Measurements from ENCODE around the gene CDK5RAP2. TPM values are rescaled to one million over a fixed set of nuclear protein-coding genes. Genes with fewer than 3 reads are reported as not detected.

CDK5RAP2 gene
- total RNA-seq, 1 donor from 2014 or later: 80.0 TPM

GRCh38 chr9:120538339-120538738 lies 41.6 kb downstream of the CDK5RAP2 start:
- no peaks in the 10 kb centered on the region for H3K4me1 Mint-ChIP-seq
- CTCF ChIA-PET: no interaction called here
- POLR2A ChIA-PET: interaction anchor here (0.6 kb wide), 1 partner anchor 15 kb away, joined by 3 read pairs; no protein-coding TSS in a partner anchor
- no peak overlapping the region for H3K27ac Mint-ChIP-seq
- no peak overlapping the region for H3K4me3 Mint-ChIP-seq
- ATAC-seq (ENCODE audit: low read depth): no peak
- H3K36me3 Mint-ChIP-seq (ENCODE audit: low read depth): peaks cover 91% of the 10 kb centered on the region
- intact Hi-C loops (cut with micrococcal nuclease): no loop called here
- DNase-seq: no peak
- no peak for TF ChIP-seq CTCF (IDR thresholded peaks at IDR 0.05)
- H3K9me3 Mint-ChIP-seq: no peaks in the 10 kb centered on the region
- no peaks in the 10 kb centered on the region for H3K27me3 Mint-ChIP-seq

- Mint-ChIP-seq H3K9me3 (no peaks in the 10 kb centered on the region), H3K36me3 (ENCODE audit: low read depth) (peaks cover 93% of the 10 kb centered on the region), H3K4me3 (no peak overlapping the region), H3K27me3 (no peaks in the 10 kb centered on the region), H3K27ac (no peak overlapping the region), H3K4me1 (no peaks in the 10 kb centered on the region)
- TF ChIP-seq CTCF (IDR thresholded peaks at IDR 0.05): no peak
- ChIA-PET CTCF (no interaction called here), POLR2A (no interaction called here)
- DNase-seq (no peak), ATAC-seq (ENCODE audit: low read depth) (no peak)
- intact Hi-C loops (cut with micrococcal nuclease): no loop called here
Measured at GRCh38 chr9:120536949-120537640, 42.9 kb downstream of the CDK5RAP2 start.

GRCh38 chr9:120536094-120536493 lies 43.9 kb downstream of the CDK5RAP2 start:
- Mint-ChIP-seq H3K27me3 (no peaks in the 10 kb centered on the region), H3K9me3 (no peaks in the 10 kb centered on the region), H3K4me3 (no peak overlapping the region), H3K4me1 (no peaks in the 10 kb centered on the region), H3K36me3 (ENCODE audit: low read depth) (peaks cover 93% of the 10 kb centered on the region), H3K27ac (no peak overlapping the region)
- POLR2A ChIA-PET: no interaction called here
- DNase-seq (no peak), ATAC-seq (ENCODE audit: low read depth) (no peak)
- TF ChIP-seq CTCF (IDR thresholded peaks at IDR 0.05): no peak
- intact Hi-C loops (cut with micrococcal nuclease): no loop called here
- CTCF ChIA-PET: no interaction called here

- intact Hi-C loops (cut with micrococcal nuclease): no loop called here
- Mint-ChIP-seq H3K36me3 (ENCODE audit: low read depth) (peaks cover 92% of the 10 kb centered on the region), H3K4me3 (no peak overlapping the region), H3K27me3 (no peaks in the 10 kb centered on the region), H3K9me3 (no peaks in the 10 kb centered on the region), H3K4me1 (no peaks in the 10 kb centered on the region), H3K27ac (no peak overlapping the region)
- DNase-seq (no peak), ATAC-seq (ENCODE audit: low read depth) (no peak)
- ChIA-PET POLR2A (no interaction called here), CTCF (no interaction called here)
- TF ChIP-seq CTCF (IDR thresholded peaks at IDR 0.05): no peak
Measured at GRCh38 chr9:120534266-120534665, 45.7 kb downstream of the CDK5RAP2 start.

GRCh38 chr9:120532891-120533290 lies 47.1 kb downstream of the CDK5RAP2 start:
- ATAC-seq (ENCODE audit: low read depth): no peak
- intact Hi-C loops (cut with micrococcal nuclease): no loop called here

More at GRCh38 chr9:120532891-120533290, 47.1 kb downstream of the CDK5RAP2 start:
- no peaks in the 10 kb centered on the region for H3K9me3 Mint-ChIP-seq
- no peaks in the 10 kb centered on the region for H3K4me1 Mint-ChIP-seq
- no peak overlapping the region for H3K27ac Mint-ChIP-seq
- H3K4me3 Mint-ChIP-seq: no peak overlapping the region
- no peak for TF ChIP-seq CTCF (IDR thresholded peaks at IDR 0.05)
- DNase-seq: no peak
- no peaks in the 10 kb centered on the region for H3K27me3 Mint-ChIP-seq
- peaks cover 92% of the 10 kb centered on the region for H3K36me3 Mint-ChIP-seq (ENCODE audit: low read depth)
- CTCF ChIA-PET: no interaction called here
- POLR2A ChIA-PET: no interaction called here
